Activated T-cell treated with anti-CD3 and anti-CD28 coated beads for 48 hours (primary cell): Measurements from ENCODE around the gene ITK.
A peak's percentile ranks its signal among the peaks of the same experiment; 100 is the strongest.
"Not testable (repeated sequence)": the region's sequence is repeated elsewhere in the genome, so short reads cannot be mapped to it uniquely, and the experiment has no call there.

Experiments
- DNase-seq: peaks from one replicate; pipeline ENCODE4 v3.0.0-alpha.2; 2020; ENCODE audit warnings: low read depth

Gene ITK

DNA sequence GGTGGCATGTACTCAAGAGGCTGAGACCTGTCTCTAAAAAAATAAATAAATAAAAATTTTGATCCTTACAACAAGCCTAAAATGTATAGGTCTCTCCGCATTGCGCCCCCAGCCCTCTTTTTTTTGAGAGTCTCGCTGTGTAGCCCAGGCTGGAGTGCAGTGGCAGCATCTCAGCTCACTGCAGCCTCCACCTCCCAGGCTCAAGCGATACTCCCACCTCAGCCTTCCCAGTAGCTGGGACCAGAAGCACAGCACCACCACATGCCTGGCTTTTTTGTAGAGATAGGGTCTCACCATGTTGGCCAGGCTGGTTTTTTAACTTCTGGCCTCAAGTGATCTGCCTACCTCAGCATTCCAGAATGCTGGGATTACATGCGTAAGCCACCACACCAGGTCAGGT, 12.4 kb upstream of the ITK start:
- DNase-seq = no peak

GRCh38 chr5:157172403-157172802, 8.2 kb upstream of the ITK start:
- peak; percentile 86 for DNase-seq

DNA sequence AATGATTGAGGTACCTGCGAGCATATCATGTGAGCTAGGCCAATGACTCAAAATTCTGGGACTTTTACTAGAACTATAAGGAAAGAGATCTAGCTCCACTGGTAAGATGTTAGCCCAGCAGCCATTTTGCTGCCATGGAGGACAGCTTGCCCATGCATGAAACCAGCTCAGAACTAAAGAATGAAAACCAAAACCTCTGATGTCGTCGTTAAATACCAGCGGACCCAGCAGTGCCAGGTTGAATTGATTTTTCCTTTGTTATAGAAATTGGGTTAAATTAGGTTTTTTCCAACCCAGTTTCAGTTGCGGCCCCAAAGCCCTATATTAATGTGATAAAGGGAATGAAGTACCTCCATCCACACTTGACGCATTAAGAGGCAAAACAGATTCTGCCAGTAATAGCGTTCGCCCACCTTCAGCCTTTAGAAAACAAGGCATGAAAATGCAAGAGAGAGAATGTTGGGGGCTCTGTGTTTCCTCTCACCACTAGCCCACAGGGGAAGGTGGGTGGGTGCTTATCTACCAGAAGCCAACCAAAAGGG, 5.5 kb upstream of the ITK start:
- DNase-seq = no peak

GRCh38 chr5:157177953-157178352, 2.7 kb upstream of the ITK start:
- no peak for DNase-seq

- DNase-seq = no peak
Measured at GRCh38 chr5:157178966-157179365, 1.7 kb upstream of the ITK start.

DNA sequence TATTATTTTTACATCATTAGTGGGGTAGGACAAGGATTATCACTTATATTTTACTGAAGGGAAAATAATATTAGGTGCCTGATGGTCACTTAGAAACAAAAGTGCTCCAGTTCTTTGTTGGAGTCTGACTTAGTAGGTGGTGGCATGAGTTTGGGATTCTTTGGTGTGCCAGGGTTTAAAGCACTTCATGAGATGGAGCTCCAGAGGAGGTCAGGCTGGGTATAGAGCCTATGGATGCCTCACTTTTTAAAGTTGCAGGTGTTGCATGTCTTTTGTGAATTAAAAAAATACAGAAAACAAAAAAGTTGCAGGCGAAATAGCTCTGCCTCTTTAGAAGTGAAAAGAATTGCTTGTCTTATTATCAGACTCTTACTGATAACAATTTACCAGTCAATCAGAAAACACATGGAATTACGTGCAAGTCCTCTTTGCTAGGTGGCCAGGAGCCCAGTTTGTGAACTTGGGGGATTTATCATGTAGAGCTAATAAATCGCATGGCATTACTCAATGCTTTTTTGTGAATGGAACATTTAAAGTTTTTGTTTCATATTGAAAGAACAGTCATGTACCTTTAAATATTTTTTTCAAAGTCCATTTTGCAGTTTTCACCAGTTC, 1.6 kb downstream of the ITK start:
- no peak for DNase-seq

DNA sequence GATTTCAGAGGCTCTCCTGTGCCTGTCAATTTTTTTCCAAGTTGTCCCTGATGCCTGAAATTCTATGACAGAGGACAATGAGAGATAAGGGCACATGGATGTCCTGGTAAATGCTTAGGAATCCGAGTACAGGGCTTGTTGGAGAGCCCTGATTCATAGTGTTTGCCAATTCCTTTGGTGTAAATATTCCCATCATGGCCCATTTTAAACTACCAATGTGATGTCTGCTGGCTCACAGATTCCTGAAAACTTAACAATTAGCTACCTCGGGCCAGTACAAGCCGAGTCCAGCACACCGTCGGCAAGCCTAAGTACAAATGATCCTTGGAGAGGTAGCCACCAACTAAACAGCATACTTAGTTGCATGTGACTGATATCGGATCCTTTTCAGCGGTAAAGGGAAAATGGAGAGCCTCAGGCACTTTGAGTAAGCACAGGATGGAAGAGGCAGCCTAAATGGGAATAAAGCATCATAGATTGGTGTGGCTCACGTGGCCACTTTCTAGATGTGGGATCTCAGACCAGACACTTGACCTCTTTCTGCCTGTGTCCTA, 3.6 kb downstream of the ITK start:
- DNase-seq = no peak

DNA sequence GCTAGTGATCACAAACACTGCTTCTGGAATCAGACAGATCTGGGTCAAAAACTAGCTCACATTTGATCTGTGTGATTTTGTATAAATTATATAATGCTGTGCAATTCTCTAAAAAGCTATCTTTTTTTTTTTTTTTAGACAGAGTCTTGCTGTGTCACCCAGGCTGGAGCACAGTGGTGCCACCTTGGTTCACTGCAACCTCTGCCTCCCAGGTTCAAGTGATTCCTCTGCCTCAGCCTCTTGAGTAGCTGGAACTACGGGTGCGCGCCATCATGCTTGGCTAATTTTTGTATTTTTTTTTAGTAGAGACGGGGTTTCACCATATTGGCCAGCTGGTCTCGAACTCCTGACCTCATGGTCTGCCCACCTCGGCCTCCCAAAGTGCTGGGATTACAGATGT, 4.5 kb downstream of the ITK start:
- DNase-seq = not testable (repeated sequence)

DNA sequence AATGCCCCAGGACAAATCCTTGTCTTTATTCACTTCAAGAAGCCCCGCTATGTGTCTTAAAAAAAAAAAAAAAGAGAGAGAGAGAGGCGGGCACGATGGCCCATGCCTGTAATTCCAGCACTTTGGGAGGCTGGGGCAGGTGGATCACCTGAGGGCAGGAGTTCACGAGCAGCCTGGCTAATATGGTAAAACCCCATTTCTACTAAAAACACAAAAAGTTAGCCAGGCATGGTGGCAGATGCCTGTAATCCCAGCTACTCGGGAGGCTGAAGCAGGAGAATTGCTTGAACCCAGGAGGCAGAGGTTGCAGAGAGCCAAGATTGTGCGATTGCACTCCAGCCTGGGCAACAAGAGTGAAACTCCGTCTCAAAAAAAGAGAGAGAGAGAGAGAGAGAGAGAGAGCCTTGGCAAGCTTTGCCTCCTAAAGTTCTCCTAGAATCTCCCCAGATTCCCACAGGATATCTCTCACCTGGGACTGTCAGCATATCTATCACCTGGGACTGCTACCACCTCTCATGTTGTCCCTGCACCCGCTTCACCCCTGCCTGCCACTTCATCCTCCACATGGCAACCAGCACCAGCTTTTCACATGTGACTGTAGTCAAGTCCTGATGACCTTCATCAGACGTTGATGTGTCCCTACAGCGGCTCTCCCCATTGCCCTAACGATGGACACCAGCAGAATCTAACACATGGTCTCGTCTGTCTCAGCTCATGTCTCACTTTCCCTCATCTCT, 5.8 kb downstream of the ITK start:
- no peak for DNase-seq

GRCh38 chr5:157187046-157187754, 6.6 kb downstream of the ITK start:
- no peak for DNase-seq

GRCh38 chr5:157188270-157188669, 7.6 kb downstream of the ITK start:
- no peak for DNase-seq

DNA sequence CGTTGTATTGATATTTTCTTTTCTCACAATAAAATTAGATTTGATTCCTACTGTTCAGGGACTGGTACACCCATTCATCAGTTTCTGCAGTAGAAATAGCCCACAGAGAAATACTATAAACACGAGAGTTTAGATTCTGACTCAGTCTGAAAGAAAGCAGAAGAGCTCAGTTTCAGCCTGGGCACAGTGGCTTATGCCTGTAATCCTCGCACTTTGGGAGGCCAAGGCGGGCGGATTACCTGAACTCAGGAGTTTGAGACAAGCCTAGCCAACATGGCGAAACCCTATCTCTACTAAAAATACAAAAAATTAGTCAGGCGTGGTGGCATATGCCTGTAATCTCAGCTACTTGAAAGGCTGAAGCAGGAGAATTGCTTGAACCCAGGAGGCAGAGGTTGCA, 8.6 kb downstream of the ITK start:
- no peak for DNase-seq

DNA sequence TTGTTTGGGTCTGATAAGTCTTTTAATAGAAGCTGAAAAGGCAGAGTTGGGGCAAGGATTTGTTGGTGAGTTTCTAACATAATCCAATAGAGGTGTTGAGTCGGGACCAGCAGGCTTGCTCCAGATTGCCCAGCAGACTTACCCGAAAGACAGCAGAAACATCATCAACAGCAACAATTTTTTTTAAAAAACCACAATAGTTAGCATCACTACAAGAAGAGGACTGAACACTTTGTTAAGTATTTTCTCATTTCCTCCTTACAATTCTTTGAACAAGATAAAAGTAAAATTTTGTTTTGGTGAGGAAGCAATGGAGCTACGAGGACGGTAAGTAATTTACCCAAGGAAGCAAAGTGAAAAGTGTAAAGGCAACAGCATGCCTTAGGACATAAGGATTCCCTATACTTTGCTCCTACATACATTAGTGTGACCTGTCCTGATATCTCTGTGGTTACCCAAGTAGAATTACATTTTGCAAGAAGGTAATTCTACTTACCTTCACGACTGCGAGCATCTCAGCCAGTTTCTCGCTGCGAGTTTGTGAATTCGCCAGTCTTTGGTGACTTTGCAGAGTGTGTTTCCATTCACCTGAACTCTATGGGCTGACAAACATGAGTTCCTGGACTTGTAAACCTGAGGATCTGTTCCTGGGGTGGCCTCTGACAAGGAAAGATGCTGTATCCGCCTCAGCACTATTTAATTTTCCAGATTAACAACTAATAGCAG, 13.2 kb downstream of the ITK start:
- DNase-seq = no peak

- no peak for DNase-seq
Measured at GRCh38 chr5:157196045-157196444, 15.4 kb downstream of the ITK start.

GRCh38 chr5:157197086-157197485, 16.4 kb downstream of the ITK start:
- DNase-seq = no peak

GRCh38 chr5:157198277-157198986, 17.8 kb downstream of the ITK start:
- no peak for DNase-seq

DNA sequence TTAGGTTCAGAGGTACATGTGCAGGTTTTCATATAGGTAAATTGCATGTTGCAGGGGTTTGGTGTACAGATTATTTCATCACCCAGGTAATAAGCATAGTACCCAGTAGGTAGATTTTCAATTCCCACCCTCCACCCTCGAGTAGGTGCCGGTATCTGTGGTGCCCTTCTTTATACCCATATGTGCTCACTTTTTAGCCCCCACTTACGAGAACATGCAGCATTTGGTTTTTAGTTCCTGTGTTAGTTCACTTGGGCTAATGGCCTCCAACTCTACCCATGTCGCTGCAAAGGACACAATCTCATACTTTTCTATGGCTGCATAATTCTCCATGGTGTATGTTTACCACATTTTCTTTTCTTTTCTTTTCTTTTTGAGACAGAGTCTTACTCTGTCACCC, 21.2 kb downstream of the ITK start:
- DNase-seq = no peak

DNA sequence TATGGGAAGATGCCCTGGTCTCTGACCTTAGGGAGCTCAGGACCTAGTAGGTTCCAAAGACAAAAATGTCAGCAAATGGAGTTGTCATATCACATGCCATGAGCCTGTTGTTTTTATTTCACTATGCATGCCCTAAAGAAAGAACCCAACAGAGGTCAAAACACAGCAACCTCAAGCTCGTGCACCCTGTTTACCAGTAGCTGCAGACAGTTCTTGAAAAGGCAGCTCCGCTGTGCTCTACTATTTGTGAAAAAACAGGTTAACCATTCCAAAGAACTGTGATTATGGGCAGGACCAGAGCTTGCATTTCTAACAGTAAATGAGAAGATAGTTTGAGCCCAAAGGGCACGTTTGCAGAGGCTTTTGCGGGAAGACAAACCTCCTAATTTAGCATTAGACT, 22.8 kb downstream of the ITK start:
- DNase-seq = no peak

DNA sequence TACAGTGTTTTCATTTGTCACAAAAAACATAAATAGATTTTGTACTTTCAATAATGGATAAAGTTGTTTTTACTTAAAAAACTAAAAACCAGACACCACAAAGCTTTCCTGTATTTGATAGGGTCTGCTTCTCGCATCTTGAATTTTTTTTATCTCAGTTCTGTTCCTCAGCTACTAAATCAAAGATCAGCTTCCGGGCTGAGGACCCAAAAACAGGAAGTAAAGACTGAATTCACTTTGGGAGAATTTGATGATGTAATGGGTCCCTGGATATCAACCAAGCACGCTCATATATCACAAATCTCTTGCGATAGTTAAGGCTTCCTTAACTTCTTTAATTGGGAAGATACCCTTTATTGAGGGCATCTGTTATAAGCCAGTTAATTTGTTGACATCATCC, 24.1 kb downstream of the ITK start:
- no peak for DNase-seq

DNA sequence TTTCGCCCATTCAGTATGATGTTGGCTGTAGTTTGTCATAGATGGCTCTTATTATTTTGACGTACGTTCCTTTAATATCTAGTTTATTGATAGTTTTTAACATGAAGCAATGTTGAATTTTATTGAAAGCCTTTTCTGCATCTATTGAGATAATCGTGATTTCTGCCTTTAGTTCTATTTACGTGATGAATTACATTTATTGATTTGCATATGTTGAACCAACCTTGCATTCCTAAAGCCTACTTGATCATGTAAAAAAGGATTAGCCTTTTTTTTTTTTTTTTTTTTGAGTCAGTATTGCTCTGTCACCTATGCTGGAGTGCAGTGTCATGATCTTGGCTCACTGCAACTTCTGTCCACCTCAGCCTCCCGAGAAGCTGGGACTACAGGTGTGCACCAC, 25.1 kb downstream of the ITK start:
- no peak for DNase-seq

DNA sequence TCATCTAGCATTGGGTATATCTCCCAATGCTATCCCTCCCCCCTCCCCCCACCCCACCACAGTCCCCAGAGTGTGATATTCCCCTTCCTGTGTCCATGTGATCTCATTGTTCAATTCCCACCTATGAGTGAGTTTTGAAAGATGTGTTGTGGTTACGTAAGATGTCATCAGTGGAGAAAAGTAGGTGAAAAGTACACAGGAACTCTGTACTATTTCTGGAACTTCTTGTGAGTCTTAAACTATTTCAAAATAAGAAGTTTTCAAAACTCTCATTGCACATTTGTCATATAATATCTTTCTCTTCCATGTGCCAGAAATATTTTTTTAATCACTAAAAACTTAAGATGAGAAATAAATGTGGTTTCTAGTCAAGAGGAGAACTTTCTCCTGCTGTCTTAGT, 30.0 kb downstream of the ITK start:
- not testable (repeated sequence) for DNase-seq

- DNase-seq = no peak
Measured at GRCh38 chr5:157212307-157212706, 31.7 kb downstream of the ITK start.
